Measurements from ENCODE around the gene FRA10AC1.

Gene FRA10AC1

DNA sequence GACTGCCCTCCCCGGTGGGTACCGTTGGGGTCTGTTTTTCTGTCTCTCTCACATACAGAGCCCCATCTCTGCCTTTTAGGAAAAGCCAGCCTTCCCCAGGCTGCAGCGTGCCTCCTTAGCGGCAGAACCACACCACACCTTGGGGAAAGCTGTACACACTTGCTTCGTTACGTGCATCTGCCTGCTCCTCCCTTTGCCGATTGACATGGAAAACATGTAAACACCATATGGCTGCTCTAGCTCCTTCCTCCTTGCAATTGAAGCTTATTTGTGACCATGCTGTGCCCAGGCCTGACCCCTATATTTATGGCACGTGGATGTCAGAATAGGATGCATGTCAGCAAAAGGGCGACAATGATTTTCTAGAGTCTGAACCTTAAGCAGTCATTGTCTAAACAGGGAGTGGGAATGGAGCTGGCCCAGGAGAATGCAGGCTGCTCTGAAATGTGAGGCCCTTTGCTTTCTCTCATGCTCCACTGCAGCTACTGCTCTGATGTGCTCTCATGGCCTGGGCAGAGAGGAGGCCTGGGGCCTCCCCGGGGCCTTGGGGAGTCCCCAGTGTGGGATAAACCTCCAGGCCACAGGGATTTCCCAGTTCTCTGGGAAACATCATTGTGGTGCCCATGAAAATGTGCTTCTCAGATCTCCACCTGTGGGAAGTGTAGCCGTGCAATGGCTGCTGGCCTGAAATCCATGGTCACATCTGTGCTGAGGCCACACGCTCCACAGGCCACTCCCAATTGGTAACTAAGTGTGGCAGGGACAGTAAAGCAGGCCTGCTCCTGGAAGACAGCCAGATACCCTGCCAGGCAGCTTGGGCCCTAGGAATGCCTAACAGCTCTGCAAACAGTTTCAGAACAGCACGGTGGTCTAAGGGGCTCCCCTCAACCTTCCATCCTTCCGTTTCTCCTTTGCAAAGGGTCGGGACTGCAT is 71.5 kb downstream of the FRA10AC1 start:
- no peak for DNase-seq (ENCODE audit: low read depth in 1 of 2, low spot score in 1 of 2)

DNA sequence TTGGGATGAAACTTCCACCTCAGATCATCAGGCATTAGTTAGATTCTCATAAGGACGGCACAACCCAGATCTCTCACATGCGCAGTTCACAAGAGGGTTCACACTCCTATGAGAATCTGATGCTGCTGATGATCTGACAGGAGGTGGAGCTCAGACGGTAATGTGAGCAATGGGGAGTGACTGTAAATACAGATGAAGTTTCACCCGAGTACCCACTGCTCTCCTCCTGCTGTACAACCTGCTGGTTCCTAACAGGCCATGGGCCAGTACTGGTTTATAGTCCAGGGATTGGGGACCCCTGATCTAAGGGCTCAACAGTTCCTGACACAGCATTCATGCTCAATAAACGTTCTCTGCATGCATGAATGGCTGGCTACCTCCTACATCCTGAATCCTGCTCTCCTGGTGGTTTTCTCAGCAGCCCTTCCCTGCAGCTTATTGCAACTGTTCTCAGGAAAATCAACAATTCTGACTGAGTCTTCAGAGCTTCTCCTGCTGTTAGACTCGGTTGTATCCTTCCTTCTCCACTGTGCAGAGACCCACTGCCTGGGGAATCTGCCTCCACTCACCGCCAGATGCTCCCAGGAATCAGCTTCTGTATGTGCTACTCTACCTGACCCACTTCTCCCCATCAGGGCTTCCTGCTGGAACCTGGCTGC is 72.6 kb downstream of the FRA10AC1 start:
- no peak for DNase-seq (ENCODE audit: low read depth in 1 of 2, low spot score in 1 of 2)

DNA sequence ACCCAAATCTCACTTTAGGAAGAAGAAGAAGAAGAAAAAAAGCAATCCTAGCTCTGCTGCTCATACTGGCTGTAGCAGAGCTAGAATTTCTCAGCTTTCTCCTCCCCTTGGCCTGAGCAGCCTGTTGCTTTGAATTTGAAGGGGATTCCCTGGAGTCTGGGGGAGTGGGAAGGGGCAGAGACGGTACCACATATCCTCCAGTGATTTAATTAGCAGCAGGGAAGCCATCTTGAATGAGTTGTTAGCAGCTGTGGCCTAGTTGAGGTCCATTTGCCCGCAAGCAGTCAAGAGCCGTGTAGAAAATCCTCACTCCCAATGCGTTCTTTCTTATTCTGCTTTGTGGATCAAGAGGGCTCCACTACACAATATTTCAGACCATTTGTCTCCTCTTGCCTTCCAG is 73.5 kb downstream of the FRA10AC1 start:
- DNase-seq (ENCODE audit: low read depth in 1 of 2, low spot score in 1 of 2), result no peak

DNA sequence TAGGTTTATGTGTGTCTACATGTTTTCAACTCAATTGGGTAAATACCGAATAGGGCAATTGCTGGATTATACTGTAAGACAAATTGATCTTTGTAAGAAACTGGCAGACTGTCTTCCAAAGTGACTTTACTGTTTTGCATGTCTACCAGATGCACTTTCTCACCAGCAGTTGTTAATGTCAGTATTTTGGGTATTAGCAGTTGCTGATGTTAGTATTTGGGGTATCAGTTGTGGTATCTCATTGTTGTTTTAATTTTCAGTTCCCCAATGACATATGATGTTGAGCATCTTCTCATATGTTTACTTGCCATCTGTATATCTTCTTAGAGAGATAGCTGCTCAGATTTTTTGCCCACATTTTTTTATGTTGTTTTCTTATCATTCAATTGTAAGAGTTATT is 79.5 kb downstream of the FRA10AC1 start:
- no peak for DNase-seq (ENCODE audit: low read depth in 1 of 2, low spot score in 1 of 2)

DNA sequence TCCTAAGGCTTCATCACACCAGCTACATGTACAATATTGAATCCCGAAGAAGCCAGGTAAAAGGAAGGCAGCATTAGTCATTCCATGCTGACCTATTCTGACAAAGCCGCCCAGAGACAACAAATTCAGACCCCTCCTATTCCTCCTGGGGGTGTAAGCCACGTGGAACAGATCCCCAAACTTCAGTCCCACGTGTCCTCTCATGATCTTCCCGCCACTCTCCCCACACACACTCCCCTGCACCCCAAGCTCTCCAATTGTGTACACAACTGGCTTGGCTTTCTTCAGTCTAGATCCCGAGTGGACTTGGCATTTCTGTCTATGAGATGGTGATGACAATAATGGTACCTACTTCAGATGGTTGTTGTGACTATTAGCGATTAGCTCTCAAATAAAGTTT is 81.5 kb downstream of the FRA10AC1 start:
- DNase-seq (ENCODE audit: low read depth in 1 of 2, low spot score in 1 of 2), result no peak

All from activated T-helper 1 cell treated with anti-CD3 and anti-CD28 coated beads, Interleukin-2, amount 50 U/mL, for 16 hours (primary cell).